Psoas muscle (tissue), 8 donors: ENCODE measurements around the gene KANTR. TPM values are rescaled to one million over a fixed set of nuclear protein-coding genes. Genes with fewer than 3 reads are reported as not detected.
A peak's percentile ranks its signal among the peaks of the same experiment; 100 is the strongest.

ENCODE experiments used
- ATAC-seq, 4 donors: fragments of 200-7000 bp; cut with Tn5 transposase; one replicate each; pipeline ENCODE4 v1.9.1; 2020; ENCODE audit warnings: moderate library complexity in 3 of 4, mild to moderate bottlenecking in 2 of 4
- DNase-seq, 2 donors: peaks; one replicate each; pipeline ENCODE4 v3.0.0-alpha.2; 2020
- H3K27ac ChIP-seq: fragments of 200-600 bp; one replicate; pipeline ENCODE4 v1.8.0; 2022
- H3K27me3 ChIP-seq, 3 donors: fragments of 200-600 bp in 1 of 3; one replicate each; pipeline versions ENCODE4 v1.6.1 to v1.8.0; 2013 to 2022; ENCODE audit warnings: low read length in 2 of 3, mild to moderate bottlenecking in 2 of 3, moderate library complexity in 1 of 3; ENCODE audit not compliant: insufficient read depth in 3 of 3
- H3K36me3 ChIP-seq, 2 donors: fragments of 200-600 bp in 1 of 2; one replicate each; pipeline versions ENCODE4 v1.6.1 to v1.8.0; 2013 to 2022; ENCODE audit warnings: low read depth in 1 of 2, mild to moderate bottlenecking in 1 of 2, moderate library complexity in 1 of 2; ENCODE audit not compliant: insufficient read depth in 1 of 2
- H3K4me1 ChIP-seq: fragments of 200-600 bp; one replicate; pipeline ENCODE4 v1.8.0; 2022
- H3K4me3 ChIP-seq: fragments of 200-600 bp; one replicate; pipeline ENCODE4 v1.8.0; 2022; ENCODE audit warnings: mild to moderate bottlenecking
- H3K9me3 ChIP-seq: fragments of 200-600 bp; one replicate; pipeline ENCODE4 v1.8.0; 2022
- WGBS, 3 donors: extraction: QIAGEN DNeasy Blood & Tissue Kit; methylation state at CpG; one replicate each; pipeline versions ENCODE4 v1.1.6 to v1.1.7; 2013; 5-methylcytosine and 5-hydroxymethylcytosine counted together
- intact Hi-C, 2 donors: fragments of 100-400 bp; cut with DNase I; formaldehyde crosslinking; loops; one replicate each; pipeline versions ENCODE4 v1.11.0 to v1.14.2; 2022
- polyA plus RNA-seq, 3 donors: library from polyadenylated mRNA; stranded (reverse); fragments of 200-250 nt; gene quantifications; one replicate each; pipeline ENCODE4 v1.2.3, GENCODE V29; 2013
- total RNA-seq, 4 donors: library from RNA; stranded (reverse); fragmentation: NEBNext Ultra II Directional in 2 of 4; extraction: Animal tissue kit (Norgen Biotek cat#: 25700) in 2 of 4; gene quantifications; one replicate each; pipeline versions ENCODE4 v1.2.1 to v1.2.4, GENCODE V29; 2021 to 2023
- TF ChIP-seq, protein P1 (sequence below): fragments of 200-600 bp; IDR thresholded peaks from one replicate; pipeline ENCODE4 v1.8.0; 2022; ENCODE audit warnings: antibody characterized with exemption
- donor health status: healthy with polysubstance abuse.
- donor health status: DM: no; HTN: no; CAD: no; lungs with moderate emphysema.
- donor health status: Bipolar disorder and iron deficiency.
- donor health status: healthy.
- donor health status: DM: yes; HTN: yes; CAD: no.
- donor health status: DM: no; HTN: no; CAD: no.
- donor health status: DM: no; HTN: no; CAD: no.
- donor health status: DM: yes; HTN: yes; CAD: no.

KANTR gene
- total and polyA plus RNA-seq, 7 donors, result 0.89 to 8.2 (median 3.7) TPM

DNA sequence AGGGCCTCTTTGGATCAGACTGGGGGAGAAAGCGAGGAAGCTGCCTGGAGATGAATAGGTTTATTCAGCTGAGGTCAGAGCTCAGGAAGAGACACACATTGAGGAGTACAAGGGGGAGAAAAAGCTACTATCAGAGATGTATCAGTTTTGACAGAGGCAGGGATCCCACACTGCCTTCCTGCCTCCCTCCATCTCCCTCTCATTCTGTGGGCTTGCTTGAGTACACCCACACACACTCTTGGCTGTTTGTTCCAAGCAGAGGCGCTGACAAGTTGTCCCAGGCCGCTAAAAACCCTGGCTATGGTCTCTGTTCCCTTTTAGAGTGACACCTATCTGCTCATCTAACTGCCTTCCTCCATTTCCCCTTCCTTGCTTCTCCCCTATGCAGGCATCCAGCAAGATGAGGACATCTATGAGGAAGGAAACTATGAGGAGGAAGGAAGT is 6.5 kb upstream of the KANTR start:
- peaks cover 0 to 27% (median 0%) of the 10 kb centered on the region in 3 donors for H3K27me3 ChIP-seq
- no peak for DNase-seq
- H3K4me3 ChIP-seq, result no peak overlapping the region
- intact Hi-C loops, result loop anchor here in 1 of 2 donors (10.0 kb wide), 1 partner anchor 137 kb away; the partner anchor contains the start of gene KDM5C
- H3K36me3 ChIP-seq, result peaks cover 0 to 18% of the 10 kb centered on the region in 2 donors
- no peak for ATAC-seq
- TF ChIP-seq, protein P1, sequence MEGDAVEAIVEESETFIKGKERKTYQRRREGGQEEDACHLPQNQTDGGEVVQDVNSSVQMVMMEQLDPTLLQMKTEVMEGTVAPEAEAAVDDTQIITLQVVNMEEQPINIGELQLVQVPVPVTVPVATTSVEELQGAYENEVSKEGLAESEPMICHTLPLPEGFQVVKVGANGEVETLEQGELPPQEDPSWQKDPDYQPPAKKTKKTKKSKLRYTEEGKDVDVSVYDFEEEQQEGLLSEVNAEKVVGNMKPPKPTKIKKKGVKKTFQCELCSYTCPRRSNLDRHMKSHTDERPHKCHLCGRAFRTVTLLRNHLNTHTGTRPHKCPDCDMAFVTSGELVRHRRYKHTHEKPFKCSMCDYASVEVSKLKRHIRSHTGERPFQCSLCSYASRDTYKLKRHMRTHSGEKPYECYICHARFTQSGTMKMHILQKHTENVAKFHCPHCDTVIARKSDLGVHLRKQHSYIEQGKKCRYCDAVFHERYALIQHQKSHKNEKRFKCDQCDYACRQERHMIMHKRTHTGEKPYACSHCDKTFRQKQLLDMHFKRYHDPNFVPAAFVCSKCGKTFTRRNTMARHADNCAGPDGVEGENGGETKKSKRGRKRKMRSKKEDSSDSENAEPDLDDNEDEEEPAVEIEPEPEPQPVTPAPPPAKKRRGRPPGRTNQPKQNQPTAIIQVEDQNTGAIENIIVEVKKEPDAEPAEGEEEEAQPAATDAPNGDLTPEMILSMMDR, result no peak
- H3K27ac ChIP-seq, result no peak overlapping the region
- WGBS, 3 donors, result 59 to 86% (median 74%) methylated on average over 3 of the region's 3 CpGs
- H3K9me3 ChIP-seq, result no peaks in the 10 kb centered on the region
- H3K4me1 ChIP-seq, result no peaks in the 10 kb centered on the region

DNA sequence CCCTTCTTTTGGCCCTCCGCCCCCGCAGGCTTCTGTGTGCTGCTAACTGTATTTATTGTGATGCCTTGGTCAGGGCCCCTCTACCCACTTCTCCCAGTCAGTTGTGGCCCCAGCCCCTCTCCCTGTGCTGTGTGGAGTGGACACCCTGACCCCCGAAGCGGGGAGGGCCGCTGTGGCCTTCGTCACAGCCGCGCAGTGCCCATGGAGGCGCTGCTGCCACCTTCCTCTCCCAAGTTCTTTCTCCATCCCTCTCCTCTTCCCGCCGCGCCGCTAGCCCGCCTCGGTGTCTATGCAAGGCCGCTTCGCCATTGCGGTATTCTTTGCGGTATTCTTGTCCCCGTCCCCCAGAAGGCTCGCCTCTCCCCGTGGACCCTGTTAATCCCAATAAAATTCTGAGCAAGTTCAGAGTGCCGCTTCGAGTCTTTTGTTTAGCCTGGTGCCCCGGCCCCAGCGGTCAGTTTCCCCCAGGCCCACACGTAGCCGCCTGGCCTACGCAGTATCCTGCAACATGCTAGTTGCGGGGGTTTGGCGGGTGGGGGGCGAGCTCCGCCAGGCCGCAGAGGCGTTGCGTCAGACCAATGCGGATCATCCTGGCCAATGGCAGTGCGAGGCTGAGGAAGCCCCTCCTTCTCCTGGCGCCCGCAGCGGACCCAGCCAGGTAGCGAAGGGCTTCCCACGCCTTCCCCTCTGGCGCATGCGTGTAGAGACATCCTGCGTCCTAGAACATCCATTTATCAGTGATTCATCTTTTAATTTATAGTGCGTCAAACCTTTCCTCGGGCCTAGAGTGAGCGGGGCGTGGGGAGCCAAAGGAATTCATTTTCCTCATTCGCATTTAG is 5.6 kb upstream of the KANTR start:
- intact Hi-C loops, result loop anchor here in 1 of 2 donors (10.0 kb wide), 1 partner anchor 136 kb away; the partner anchor contains the start of gene KDM5C
- Histone ChIP-seq H3K4me3 (peak overlapping the region; percentile 62), H3K4me1 (no peaks in the 10 kb centered on the region), H3K27me3 (peaks cover 0 to 22% (median 0%) of the 10 kb centered on the region in 3 donors), H3K36me3 (peaks cover 0 to 18% of the 10 kb centered on the region in 2 donors), H3K9me3 (no peaks in the 10 kb centered on the region), H3K27ac (peak overlapping the region; percentile 72)
- TF ChIP-seq, protein P1, result no peak
- DNase-seq (peak; percentile 83 to 88), ATAC-seq (peak; percentile 77 to 88 (median 80))
- 27 to 47% (median 40%) methylated on average over 32 to 51 of the region's 51 CpGs for WGBS, 3 donors

DNA sequence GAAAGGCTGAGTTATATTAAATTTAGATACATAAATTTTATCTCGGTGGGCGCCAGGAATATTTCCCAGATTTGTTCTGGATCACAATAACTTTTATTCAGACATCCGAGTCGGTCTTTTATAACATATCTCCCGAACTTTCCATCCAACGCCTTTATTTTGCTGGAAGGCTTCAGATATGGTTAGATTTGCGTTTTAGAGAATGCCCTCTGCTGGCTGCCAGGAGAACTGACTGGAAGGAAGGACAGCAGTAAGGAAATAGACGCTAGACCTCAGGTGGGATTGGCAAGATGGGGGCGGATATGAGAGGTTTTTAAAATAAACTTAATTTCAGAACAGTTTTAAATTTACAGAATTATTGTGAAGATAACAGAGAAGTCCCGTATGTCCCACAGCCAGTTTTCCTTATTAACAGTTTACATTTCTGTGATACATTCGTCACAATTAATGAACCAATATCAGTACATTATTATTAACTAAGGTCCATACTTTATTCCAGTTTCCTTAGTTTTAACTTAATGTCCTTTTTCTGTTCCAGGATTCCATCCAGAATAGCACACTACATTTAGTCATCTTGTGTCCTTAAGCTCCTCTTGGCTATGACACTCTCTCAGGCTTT is 4.6 kb upstream of the KANTR start:
- no peaks in the 10 kb centered on the region for H3K9me3 ChIP-seq
- WGBS, 3 donors, result 10 to 17% (median 12%) methylated on average over 11 of the region's 11 CpGs
- H3K36me3 ChIP-seq, result peaks cover 0 to 18% of the 10 kb centered on the region in 2 donors
- H3K4me3 ChIP-seq, result peak overlapping the region; percentile 62
- TF ChIP-seq, protein P1, result peak; percentile 84
- DNase-seq (peak; percentile 41 to 63), ATAC-seq (peak in 2 of 4 donors; percentile 29 to 48)
- H3K4me1 ChIP-seq, result no peaks in the 10 kb centered on the region
- intact Hi-C loops, result loop anchor here in 1 of 2 donors (10.0 kb wide), 1 partner anchor 135 kb away; the partner anchor contains the start of gene KDM5C
- H3K27ac ChIP-seq, result peak overlapping the region; percentile 72
- H3K27me3 ChIP-seq, result peaks cover 0 to 20% (median 0%) of the 10 kb centered on the region in 3 donors

DNA sequence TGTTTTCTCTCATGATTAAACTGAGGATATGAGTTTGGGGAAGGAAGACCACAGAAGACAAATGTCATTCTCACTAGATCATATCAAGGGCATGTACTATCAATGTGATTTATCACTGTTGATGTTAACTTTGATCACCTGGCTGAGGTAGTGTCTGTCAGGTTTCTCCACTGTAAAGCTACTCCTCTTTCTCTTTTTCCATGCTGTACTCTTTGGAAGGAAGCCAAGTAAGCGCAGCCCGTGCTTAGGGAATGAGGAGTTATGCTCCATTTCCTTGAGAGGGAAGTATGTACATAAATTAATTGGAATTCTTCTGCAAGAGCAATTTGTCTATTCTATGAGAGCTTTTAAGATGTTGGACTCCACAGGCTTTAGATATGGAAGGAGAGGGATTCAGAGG is 4.0 kb upstream of the KANTR start:
- intact Hi-C loops, result loop anchor here in 1 of 2 donors (10.0 kb wide), 1 partner anchor 135 kb away; the partner anchor contains the start of gene KDM5C

More for the DNA sequence above, 4.0 kb upstream of the KANTR start:
- H3K36me3 ChIP-seq, result peaks cover 0 to 15% of the 10 kb centered on the region in 2 donors
- H3K27me3 ChIP-seq, result peaks cover 0 to 20% (median 0%) of the 10 kb centered on the region in 3 donors
- 55 to 80% (median 65%) methylated on average over 2 of the region's 2 CpGs for WGBS, 3 donors
- TF ChIP-seq, protein P1, result no peak
- H3K4me1 ChIP-seq, result peaks cover 3% of the 10 kb centered on the region
- H3K9me3 ChIP-seq, result no peaks in the 10 kb centered on the region
- H3K27ac ChIP-seq, result no peak overlapping the region
- H3K4me3 ChIP-seq, result no peak overlapping the region
- no peak for DNase-seq
- no peak for ATAC-seq
